ENCODE measurements around the gene PPFIA4. TPM values are rescaled to one million over a fixed set of nuclear protein-coding genes. Genes with fewer than 3 reads are reported as not detected.

The PPFIA4 gene
- total and polyA plus RNA-seq, 4 donors, result 11.5 to 51.0 (median 29.2) TPM

DNA sequence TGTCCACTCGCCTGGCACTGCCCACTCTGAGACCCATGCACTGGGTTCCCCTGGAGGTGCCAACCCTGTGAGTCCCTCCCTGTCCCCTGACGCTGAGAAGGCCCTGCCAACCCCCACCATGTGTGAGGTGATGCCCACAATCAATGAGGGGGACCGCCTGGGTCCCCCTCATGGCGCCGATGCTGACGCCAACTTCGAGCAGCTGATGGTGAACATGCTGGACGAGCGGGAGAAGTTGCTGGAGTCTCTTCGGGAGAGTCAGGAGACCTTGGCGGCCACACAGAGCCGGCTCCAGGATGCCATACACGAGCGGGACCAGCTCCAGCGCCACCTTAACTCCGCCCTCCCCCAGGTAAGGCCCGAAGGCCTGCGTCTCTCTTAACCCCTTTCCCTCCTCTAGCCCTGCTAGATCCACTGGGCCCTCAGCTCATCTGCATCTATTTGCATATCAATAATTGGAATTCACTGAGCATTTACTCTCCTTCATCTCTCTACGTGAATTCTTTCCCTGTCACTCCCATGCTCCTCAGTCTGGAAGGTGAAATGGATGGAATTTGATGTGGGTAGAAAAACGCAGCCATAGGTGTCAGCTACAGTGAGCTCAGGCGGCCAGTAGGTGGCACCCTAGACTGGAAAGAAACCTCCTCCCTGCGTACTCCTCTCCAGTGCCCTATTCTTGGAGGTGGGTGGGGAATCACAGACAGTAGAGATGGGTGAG, 12.8 kb downstream of the PPFIA4 start:
- H3K27ac ChIP-seq (ENCODE audit: low read depth, low read length), result no peak overlapping the region
- peaks cover 18% of the 10 kb centered on the region for H3K4me1 ChIP-seq (ENCODE audit: control insufficient read depth, insufficient read depth, low read length)
- peak; percentile 33 to 94 (median 62) for DNase-seq (ENCODE audit: low read depth in 4 of 6, low spot score in 6 of 6)
- WGBS (ENCODE audit: insufficient coverage), result 73% methylated on average over 16 of the region's 22 CpGs
- peaks cover 18% of the 10 kb centered on the region for H3K36me3 ChIP-seq (ENCODE audit: control insufficient read depth, insufficient read depth, low read length)
- H3K27me3 ChIP-seq (ENCODE audit: control insufficient read depth, insufficient read depth, low read length), result no peaks in the 10 kb centered on the region
- H3K4me3 ChIP-seq (ENCODE audit: low read depth, low read length), result no peak overlapping the region
- no peaks in the 10 kb centered on the region for H3K9me3 ChIP-seq (ENCODE audit: control insufficient read depth, insufficient read depth, low read length)

DNA sequence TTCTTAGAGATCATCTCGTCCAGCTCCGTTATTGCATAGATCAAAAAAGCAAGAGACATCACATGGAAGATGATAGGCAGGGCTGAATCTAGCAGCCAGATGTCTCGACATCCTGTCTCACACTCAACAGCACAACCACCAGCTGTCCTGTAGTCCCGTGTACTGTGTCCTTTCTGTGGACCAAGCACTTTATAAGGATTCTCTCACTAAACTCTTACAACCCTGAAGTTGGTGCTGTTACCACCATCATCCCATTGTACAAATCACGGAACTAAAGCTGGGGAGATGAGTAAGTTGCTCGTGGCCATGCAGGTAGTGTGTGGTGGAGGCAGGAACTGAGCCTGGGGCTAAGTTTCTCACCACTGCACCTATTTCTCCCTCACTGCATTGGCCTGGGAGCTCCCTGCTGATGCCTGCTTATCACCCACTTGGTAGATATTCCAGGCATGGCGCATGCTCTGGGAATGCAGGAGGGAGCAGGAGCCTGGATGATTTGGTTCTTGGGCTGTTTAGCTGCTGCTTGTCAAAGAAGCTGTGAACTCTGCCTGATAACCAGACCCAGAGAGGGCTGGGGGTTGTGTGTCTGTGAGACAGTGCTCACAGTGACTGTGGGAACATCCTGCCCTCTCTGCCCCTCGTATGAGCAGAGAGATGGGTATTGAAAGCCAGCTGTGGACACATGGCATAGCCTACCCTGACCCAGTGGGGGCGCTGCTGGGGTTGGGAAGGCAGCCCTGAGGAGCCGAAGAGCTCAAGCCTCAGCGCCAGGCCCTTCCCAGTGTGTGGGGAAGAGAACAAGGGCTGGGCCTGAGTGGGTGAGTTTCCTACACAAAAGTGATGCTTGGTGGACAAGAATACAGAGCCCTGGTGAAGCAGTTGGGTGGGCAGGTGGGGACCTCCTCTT, 13.6 kb downstream of the PPFIA4 start:
- Histone ChIP-seq H3K27me3 (ENCODE audit: control insufficient read depth, insufficient read depth, low read length) (no peaks in the 10 kb centered on the region), H3K27ac (ENCODE audit: low read depth, low read length) (no peak overlapping the region), H3K36me3 (ENCODE audit: control insufficient read depth, insufficient read depth, low read length) (peaks cover 25% of the 10 kb centered on the region), H3K9me3 (ENCODE audit: control insufficient read depth, insufficient read depth, low read length) (no peaks in the 10 kb centered on the region), H3K4me1 (ENCODE audit: control insufficient read depth, insufficient read depth, low read length) (peaks cover 18% of the 10 kb centered on the region), H3K4me3 (ENCODE audit: low read depth, low read length) (no peak overlapping the region)
- 63% methylated on average over 6 of the region's 11 CpGs for WGBS (ENCODE audit: insufficient coverage)
- DNase-seq (ENCODE audit: low read depth in 4 of 6, low spot score in 6 of 6), result no peak

DNA sequence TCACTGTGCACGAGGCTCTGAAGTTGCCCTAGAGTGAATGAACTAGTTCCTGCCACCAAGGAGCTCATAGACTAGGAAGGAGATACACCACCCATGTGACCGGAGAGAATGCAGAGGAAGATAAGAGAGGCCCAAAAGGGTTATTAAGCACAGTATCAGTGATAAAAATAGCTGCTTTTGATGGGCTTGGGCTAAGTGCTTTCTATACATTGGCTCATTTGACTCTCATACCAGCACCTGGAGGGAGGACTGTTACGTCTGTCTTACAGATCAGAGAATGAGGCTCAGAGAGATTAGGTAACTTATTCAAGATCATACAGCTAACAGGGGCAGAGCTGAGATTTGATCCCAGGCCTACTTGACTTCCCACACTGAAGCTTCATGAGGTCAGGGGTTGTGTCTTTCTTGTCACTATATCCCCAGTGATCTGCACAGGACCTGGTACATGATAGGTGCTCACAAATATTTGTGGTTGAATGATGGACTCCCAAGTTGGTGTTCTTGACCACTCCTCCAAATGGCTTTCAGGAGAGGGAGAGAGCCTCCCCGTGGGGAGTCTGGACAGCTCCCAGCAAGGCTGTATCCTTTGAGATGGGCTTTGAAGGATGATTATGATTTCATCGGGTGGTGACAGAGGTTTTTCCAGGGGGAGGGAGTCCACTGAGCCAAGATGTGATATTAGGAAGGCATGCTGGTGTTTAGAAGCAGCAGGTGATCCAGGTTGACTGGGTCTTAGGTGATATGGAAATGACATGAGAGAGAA, 14.4 kb downstream of the PPFIA4 start:
- Histone ChIP-seq H3K27ac (ENCODE audit: low read depth, low read length) (no peak overlapping the region), H3K36me3 (ENCODE audit: control insufficient read depth, insufficient read depth, low read length) (peaks cover 28% of the 10 kb centered on the region), H3K4me1 (ENCODE audit: control insufficient read depth, insufficient read depth, low read length) (peaks cover 18% of the 10 kb centered on the region), H3K9me3 (ENCODE audit: control insufficient read depth, insufficient read depth, low read length) (no peaks in the 10 kb centered on the region), H3K4me3 (ENCODE audit: low read depth, low read length) (no peak overlapping the region), H3K27me3 (ENCODE audit: control insufficient read depth, insufficient read depth, low read length) (no peaks in the 10 kb centered on the region)
- 66% methylated on average over 5 of the region's 5 CpGs for WGBS (ENCODE audit: insufficient coverage)
- DNase-seq (ENCODE audit: low read depth in 4 of 6, low spot score in 6 of 6), result no peak

DNA sequence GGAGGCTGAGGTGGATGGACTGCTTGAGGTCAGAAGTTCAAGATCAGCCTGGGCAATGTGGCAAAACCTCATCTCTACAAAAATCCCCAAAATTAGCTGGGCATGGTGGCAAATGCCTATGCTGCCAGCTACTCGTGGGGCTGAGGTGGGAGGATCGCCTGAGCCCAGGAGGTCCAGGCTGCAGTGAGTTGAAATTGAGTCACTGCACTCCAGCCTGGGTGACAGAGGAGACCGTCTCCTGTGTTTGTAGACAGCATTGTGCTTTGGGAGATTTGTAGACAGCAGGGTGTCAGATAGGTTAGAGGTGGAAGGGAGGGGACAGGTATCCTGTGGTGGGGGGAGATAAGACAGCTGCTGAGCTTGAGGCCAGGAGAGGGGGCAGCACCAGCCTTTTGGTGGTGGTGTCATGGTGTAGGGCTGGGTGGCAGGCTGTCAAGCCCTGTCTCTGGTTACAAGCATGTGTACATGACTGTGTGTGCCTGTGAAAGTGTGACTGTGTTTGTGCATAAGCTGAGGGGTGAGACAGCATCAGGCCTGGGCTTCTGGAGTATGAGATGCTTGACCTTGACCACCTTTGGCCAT, 15.2 kb downstream of the PPFIA4 start:
- no peak overlapping the region for H3K27ac ChIP-seq (ENCODE audit: low read depth, low read length)
- peaks cover 22% of the 10 kb centered on the region for H3K4me1 ChIP-seq (ENCODE audit: control insufficient read depth, insufficient read depth, low read length)

DNA sequence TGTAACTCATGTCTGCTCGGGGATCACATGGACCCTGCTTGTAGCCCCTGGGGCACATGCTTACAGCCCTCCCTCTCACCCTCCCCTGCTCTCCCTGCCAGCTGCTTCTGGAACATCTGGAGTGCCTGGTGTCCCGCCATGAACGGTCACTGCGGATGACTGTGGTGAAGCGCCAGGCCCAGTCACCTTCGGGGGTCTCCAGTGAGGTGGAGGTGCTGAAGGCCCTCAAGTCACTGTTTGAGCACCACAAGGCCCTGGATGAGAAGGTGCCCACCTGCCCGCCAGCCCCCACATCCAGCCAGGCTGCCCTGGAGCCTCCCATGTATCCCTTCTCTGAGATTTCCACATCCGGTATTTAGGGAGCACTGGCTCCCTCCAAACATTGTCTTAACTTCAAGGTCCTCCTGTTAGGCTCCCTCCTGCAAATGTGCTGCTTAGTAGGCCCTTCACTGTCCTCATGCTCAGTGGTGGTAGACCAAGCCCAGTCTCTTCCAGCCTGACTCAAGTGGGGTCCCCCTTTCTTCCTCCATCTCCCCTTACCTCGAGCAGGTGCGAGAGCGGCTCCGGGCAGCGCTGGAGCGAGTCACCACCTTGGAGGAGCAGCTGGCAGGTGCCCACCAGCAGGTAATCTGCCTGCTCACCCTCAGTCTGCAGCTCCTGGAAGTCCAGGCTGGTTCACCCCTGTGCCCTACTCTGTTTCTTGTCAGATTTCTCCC, 17.7 kb downstream of the PPFIA4 start:
- 94% methylated on average over 14 of the region's 14 CpGs for WGBS (ENCODE audit: insufficient coverage)
- no peak overlapping the region for H3K27ac ChIP-seq (ENCODE audit: low read depth, low read length)
- H3K4me3 ChIP-seq (ENCODE audit: low read depth, low read length), result no peak overlapping the region
- H3K4me1 ChIP-seq (ENCODE audit: control insufficient read depth, insufficient read depth, low read length), result peaks cover 13% of the 10 kb centered on the region
- H3K36me3 ChIP-seq (ENCODE audit: control insufficient read depth, insufficient read depth, low read length), result peaks cover 47% of the 10 kb centered on the region
- H3K27me3 ChIP-seq (ENCODE audit: control insufficient read depth, insufficient read depth, low read length), result no peaks in the 10 kb centered on the region
- DNase-seq (ENCODE audit: low read depth in 4 of 6, low spot score in 6 of 6), result no peak
- no peaks in the 10 kb centered on the region for H3K9me3 ChIP-seq (ENCODE audit: control insufficient read depth, insufficient read depth, low read length)

More for the DNA sequence above, 15.2 kb downstream of the PPFIA4 start:
- Histone ChIP-seq H3K36me3 (ENCODE audit: control insufficient read depth, insufficient read depth, low read length) (peaks cover 34% of the 10 kb centered on the region), H3K9me3 (ENCODE audit: control insufficient read depth, insufficient read depth, low read length) (no peaks in the 10 kb centered on the region), H3K4me3 (ENCODE audit: low read depth, low read length) (no peak overlapping the region), H3K27me3 (ENCODE audit: control insufficient read depth, insufficient read depth, low read length) (no peaks in the 10 kb centered on the region)
- 89% methylated on average over 3 of the region's 3 CpGs for WGBS (ENCODE audit: insufficient coverage)
- no peak for DNase-seq (ENCODE audit: low read depth in 4 of 6, low spot score in 6 of 6)

DNA sequence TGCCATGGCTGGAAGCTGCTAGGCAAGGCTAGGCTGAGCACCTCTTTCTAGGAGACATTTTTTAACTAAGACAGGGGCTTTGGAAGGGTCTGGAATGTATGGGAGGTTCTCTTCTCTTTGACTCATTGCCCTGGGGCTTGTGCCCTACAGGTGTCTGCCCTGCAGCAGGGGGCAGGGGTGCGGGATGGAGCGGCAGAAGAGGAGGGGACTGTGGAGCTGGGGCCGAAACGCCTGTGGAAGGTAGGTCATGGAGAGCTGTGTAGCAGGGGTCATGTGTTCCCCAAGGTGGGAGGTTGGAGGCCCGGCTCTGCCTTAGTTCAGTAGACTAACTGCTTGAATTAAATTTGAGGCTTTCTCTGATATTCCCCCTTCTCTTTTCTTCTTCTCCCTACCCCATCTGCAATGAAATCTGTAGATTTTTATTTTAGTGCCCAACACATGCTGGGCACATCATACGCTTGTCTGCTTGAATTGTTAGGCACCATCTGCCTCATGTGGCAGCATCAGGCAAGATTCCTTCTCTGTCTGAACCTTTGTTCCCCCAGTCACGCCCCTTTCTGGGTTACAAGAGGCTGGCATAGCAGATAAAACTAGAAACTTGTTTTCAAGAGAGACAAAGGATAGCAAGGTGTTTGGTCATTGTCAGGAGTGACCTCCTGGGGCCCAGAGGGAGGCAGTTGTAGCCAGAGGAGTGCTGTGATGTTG, 18.4 kb downstream of the PPFIA4 start:
- H3K4me3 ChIP-seq (ENCODE audit: low read depth, low read length), result no peak overlapping the region
- no peak for DNase-seq (ENCODE audit: low read depth in 4 of 6, low spot score in 6 of 6)
- H3K36me3 ChIP-seq (ENCODE audit: control insufficient read depth, insufficient read depth, low read length), result peaks cover 52% of the 10 kb centered on the region
- no peaks in the 10 kb centered on the region for H3K27me3 ChIP-seq (ENCODE audit: control insufficient read depth, insufficient read depth, low read length)
- no peak overlapping the region for H3K27ac ChIP-seq (ENCODE audit: low read depth, low read length)
- peaks cover 8% of the 10 kb centered on the region for H3K4me1 ChIP-seq (ENCODE audit: control insufficient read depth, insufficient read depth, low read length)
- H3K9me3 ChIP-seq (ENCODE audit: control insufficient read depth, insufficient read depth, low read length), result no peaks in the 10 kb centered on the region
- 62% methylated on average over 6 of the region's 7 CpGs for WGBS (ENCODE audit: insufficient coverage)

DNA sequence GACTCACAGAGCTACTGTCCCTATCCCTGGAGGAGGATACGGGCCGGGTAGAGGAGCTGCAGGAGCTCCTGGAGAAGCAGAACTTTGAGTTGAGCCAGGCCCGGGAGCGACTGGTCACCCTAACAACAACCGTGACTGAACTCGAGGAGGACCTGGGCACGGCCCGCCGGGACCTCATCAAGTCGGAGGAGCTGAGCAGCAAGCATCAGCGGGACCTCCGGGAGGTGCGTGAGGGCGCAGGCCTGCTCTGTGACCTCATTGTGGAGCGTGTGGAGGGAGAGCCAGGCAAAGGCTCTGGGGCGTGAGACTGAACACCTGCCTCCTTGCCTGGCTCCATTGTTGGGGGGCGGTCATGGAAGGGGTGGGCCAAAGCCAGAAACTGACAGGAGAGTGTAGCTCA, 19.0 kb downstream of the PPFIA4 start:
- Histone ChIP-seq H3K27me3 (ENCODE audit: control insufficient read depth, insufficient read depth, low read length) (no peaks in the 10 kb centered on the region), H3K9me3 (ENCODE audit: control insufficient read depth, insufficient read depth, low read length) (no peaks in the 10 kb centered on the region), H3K27ac (ENCODE audit: low read depth, low read length) (no peak overlapping the region), H3K36me3 (ENCODE audit: control insufficient read depth, insufficient read depth, low read length) (peaks cover 55% of the 10 kb centered on the region), H3K4me1 (ENCODE audit: control insufficient read depth, insufficient read depth, low read length) (peaks cover 5% of the 10 kb centered on the region), H3K4me3 (ENCODE audit: low read depth, low read length) (no peak overlapping the region)
- 90% methylated on average over 17 of the region's 17 CpGs for WGBS (ENCODE audit: insufficient coverage)
- DNase-seq (ENCODE audit: low read depth in 4 of 6, low spot score in 6 of 6), result no peak

DNA sequence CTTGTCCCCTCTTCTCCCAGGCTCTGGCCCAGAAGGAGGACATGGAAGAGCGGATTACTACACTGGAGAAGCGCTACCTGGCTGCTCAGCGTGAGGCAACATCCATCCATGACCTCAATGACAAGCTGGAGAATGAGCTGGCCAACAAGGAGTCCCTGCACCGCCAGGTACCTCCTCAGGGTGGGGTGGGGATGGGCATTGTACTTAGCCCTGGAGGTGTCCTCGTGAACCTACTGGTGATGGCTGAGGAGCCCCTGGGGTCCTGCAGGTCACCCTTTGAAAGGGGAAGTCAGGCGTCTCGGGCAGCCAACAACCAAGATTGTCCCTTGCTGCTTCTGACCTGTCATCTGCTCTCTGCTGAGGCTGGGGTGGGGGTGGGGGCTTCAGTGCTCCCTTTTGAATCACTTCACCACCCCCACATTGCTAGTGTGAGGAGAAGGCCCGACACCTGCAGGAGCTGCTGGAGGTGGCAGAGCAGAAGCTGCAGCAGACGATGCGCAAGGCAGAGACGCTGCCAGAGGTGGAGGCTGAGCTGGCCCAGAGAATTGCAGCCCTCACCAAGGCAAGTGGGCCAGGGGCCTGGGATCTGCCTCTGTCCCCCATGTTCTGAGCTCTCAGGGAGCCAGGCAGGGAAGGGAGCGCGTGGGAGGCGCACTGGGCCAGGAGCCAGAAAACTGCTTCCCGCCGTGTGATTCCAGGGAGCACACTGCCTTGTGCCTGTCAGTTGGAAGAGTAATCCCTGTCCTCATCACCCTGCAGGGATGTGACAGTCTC, 19.7 kb downstream of the PPFIA4 start:
- WGBS (ENCODE audit: insufficient coverage), result 79% methylated on average over 14 of the region's 16 CpGs

More for the DNA sequence above, 19.7 kb downstream of the PPFIA4 start:
- Histone ChIP-seq H3K4me3 (ENCODE audit: low read depth, low read length) (no peak overlapping the region), H3K9me3 (ENCODE audit: control insufficient read depth, insufficient read depth, low read length) (no peaks in the 10 kb centered on the region), H3K27me3 (ENCODE audit: control insufficient read depth, insufficient read depth, low read length) (no peaks in the 10 kb centered on the region), H3K27ac (ENCODE audit: low read depth, low read length) (no peak overlapping the region), H3K36me3 (ENCODE audit: control insufficient read depth, insufficient read depth, low read length) (peaks cover 55% of the 10 kb centered on the region), H3K4me1 (ENCODE audit: control insufficient read depth, insufficient read depth, low read length) (peaks cover 5% of the 10 kb centered on the region)
- peak in 2 of 6 donors; percentile 41 to 47 for DNase-seq (ENCODE audit: low read depth in 4 of 6, low spot score in 6 of 6)
